Neutrophil (primary cell): ENCODE results near the gene LRMDA.

Experiments
- H3K27ac ChIP-seq: fragments of 200-600 bp; sonication (generic); 2 replicates; pipeline ENCODE4 v1.5.1; 2016; ENCODE audit warnings: mild to moderate bottlenecking, moderate library complexity
- H3K27me3 ChIP-seq: fragments of 200-600 bp; sonication (generic); 2 replicates; pipeline ENCODE4 v1.6.0; 2016; ENCODE audit warnings: mild to moderate bottlenecking
- H3K36me3 ChIP-seq: fragments of 200-600 bp; sonication (generic); 2 replicates; pipeline ENCODE4 v1.5.1; 2017
- H3K4me1 ChIP-seq, 2 experiments: fragments of 200-600 bp in 1 of 2; sonication (generic) in 1 of 2; 1 replicate in 1 of 2; 2 replicates in 1 of 2; pipeline versions ENCODE4 v1.5.1 to v1.6.1; 2013 to 2016; ENCODE audit warnings: low read depth in 1 of 2, low read length in 1 of 2, mild to moderate bottlenecking in 1 of 2, moderate library complexity in 1 of 2; ENCODE audit not compliant: control insufficient read depth in 1 of 2, insufficient read depth in 1 of 2
- H3K4me3 ChIP-seq, 2 experiments: fragments of 200-600 bp in 1 of 2; sonication (generic) in 1 of 2; 1 replicate in 1 of 2; 2 replicates in 1 of 2; pipeline ENCODE4 v1.5.1; 2013 to 2016; ENCODE audit warnings: low read depth in 1 of 2, low read length in 1 of 2, mild to moderate bottlenecking in 1 of 2, moderate library complexity in 1 of 2
- H3K9me3 ChIP-seq: fragments of 200-600 bp; sonication (generic); 2 replicates; pipeline ENCODE4 v1.5.1; 2016
- TF ChIP-seq, protein P1 (sequence below): fragments of 200-600 bp; sonication (generic); IDR thresholded peaks from 2 replicates; pipeline ENCODE4 v1.5.1; 2016; ENCODE audit warnings: antibody characterized with exemption

LRMDA gene

GRCh38 chr10:76244061-76244686 is 812.8 kb downstream of the LRMDA start:
- TF ChIP-seq, protein P1, sequence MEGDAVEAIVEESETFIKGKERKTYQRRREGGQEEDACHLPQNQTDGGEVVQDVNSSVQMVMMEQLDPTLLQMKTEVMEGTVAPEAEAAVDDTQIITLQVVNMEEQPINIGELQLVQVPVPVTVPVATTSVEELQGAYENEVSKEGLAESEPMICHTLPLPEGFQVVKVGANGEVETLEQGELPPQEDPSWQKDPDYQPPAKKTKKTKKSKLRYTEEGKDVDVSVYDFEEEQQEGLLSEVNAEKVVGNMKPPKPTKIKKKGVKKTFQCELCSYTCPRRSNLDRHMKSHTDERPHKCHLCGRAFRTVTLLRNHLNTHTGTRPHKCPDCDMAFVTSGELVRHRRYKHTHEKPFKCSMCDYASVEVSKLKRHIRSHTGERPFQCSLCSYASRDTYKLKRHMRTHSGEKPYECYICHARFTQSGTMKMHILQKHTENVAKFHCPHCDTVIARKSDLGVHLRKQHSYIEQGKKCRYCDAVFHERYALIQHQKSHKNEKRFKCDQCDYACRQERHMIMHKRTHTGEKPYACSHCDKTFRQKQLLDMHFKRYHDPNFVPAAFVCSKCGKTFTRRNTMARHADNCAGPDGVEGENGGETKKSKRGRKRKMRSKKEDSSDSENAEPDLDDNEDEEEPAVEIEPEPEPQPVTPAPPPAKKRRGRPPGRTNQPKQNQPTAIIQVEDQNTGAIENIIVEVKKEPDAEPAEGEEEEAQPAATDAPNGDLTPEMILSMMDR: no peak
- H3K27ac ChIP-seq: no peak overlapping the region
- H3K4me3 ChIP-seq: no peak overlapping the region
- H3K36me3 ChIP-seq: no peaks in the 10 kb centered on the region
- no peaks in the 10 kb centered on the region for H3K4me1 ChIP-seq
- no peaks in the 10 kb centered on the region for H3K9me3 ChIP-seq
- H3K27me3 ChIP-seq: no peaks in the 10 kb centered on the region

DNA sequence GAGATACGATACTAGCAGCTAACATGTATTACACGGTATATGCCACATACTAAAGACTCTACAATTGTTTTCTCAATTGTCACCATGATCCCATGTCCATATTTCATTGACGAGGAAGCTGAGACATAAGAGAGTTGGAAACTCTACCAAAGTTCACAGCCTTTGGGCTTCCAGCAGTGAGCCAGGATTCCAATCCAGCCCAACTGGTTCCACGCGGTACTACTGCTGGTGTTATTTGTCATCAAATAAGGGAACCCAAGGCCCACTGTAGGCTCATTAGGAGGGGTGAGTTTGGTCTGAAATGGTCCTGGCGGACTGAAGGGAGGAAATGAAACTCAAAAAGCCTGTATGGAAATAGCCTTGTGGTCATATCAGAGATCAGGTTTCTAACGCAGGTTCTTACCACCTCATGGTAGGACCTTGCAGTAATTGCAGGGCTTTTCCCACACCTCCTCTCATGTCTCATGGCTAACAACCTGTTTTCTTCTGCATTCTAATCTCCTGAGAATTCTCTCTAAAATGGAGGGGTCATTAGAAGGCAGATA is 814.6 kb downstream of the LRMDA start:
- TF ChIP-seq, protein P1: no peak
- Histone ChIP-seq H3K27ac (no peak overlapping the region), H3K36me3 (no peaks in the 10 kb centered on the region), H3K4me1 (no peaks in the 10 kb centered on the region), H3K9me3 (no peaks in the 10 kb centered on the region), H3K27me3 (no peaks in the 10 kb centered on the region), H3K4me3 (no peak overlapping the region)

DNA sequence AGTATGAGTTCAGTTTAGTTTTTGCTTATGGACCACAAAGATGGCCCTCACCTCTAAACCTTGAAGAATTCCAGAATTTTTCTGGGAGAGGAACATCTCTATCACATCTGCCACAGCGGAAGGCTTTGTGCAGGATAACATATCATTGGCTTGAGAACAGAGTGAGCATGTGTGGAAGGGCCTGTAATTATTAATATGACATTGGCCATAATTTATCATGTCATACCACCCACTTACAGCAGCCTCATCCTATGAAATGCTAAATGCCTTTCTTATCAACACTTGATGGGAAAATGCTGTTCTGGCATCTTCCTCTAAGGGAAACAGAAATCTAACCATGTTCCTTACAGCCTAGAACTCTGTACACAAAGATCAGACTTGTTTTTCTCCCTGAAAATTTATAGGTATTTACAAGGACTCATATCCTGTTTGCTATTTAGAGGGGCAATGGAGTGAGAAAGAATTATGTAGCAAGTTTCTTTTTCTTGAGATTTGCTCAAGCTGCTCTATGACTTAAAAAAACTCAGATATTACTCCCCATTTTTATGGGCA is 817.3 kb downstream of the LRMDA start:
- Histone ChIP-seq H3K9me3 (no peaks in the 10 kb centered on the region), H3K27me3 (no peaks in the 10 kb centered on the region), H3K27ac (no peak overlapping the region), H3K4me3 (no peak overlapping the region), H3K36me3 (no peaks in the 10 kb centered on the region), H3K4me1 (peaks cover 5 to 13% of the 10 kb centered on the region in 2 experiments)
- TF ChIP-seq, protein P1: no peak

GRCh38 chr10:76251841-76252671 is 820.6 kb downstream of the LRMDA start:
- Histone ChIP-seq H3K36me3 (no peaks in the 10 kb centered on the region), H3K27me3 (no peaks in the 10 kb centered on the region), H3K4me1 (peaks cover 5 to 13% of the 10 kb centered on the region in 2 experiments), H3K4me3 (no peak overlapping the region), H3K27ac (no peak overlapping the region), H3K9me3 (no peaks in the 10 kb centered on the region)
- TF ChIP-seq, protein P1: no peak

DNA sequence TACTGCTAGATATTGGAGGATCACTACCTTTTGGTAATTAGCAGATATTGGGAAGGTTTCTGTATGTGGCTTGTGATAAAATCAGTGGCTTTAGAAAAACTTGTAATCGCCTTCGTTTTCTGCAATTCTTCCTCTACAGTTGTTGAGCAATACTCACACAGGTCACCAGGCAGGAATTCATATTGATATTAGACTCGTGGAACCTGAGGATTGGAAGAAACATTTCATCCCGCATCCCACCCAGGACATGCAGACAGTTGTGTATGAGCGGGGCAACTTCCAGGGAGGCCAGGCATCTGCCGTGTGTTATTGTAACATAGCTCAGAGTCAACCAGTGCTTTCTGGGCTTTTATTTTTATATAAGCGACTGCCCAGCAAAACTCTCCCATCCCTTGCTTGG is 821.3 kb downstream of the LRMDA start:
- Histone ChIP-seq H3K27ac (no peak overlapping the region), H3K27me3 (no peaks in the 10 kb centered on the region), H3K36me3 (no peaks in the 10 kb centered on the region), H3K9me3 (no peaks in the 10 kb centered on the region), H3K4me3 (no peak overlapping the region), H3K4me1 (peaks cover 5 to 13% of the 10 kb centered on the region in 2 experiments)
- TF ChIP-seq, protein P1: no peak
